ENCODE measurements around the gene NCOR2. TPM values are rescaled to one million over a fixed set of nuclear protein-coding genes. Genes with fewer than 3 reads are reported as not detected.

NCOR2 gene
- total and polyA plus RNA-seq, 2 of the 8 experiments (the other 6 are each of a cell fraction or from before 2014, with no cell fraction given), result 14.8 to 275 TPM

DNA sequence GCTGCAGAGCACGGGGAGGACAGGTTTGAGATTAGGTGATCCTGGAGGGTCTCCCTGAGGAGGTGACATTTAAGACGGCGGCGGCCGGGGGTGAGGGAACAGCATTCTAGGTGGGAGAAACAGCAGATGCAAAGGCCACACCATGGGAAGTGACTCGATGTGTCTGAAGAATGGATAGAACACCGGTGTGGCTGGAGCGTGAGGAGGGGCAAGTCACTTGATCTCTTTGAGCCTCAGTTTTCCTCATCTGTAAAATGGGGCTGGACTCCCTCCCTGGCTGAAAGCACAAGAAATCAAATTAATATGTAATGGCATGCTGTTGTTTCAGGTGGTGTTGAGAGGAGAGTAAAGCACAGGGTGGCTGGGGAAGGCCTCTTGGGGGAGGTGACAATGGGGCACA is 10.0 kb upstream of the NCOR2 start:
- Histone ChIP-seq H3K56ac (replicated peaks; ENCODE audit: insufficient read length, low read depth, low read length) (no peak overlapping the region), H4K91ac (replicated peaks; ENCODE audit: insufficient read length, low read length) (no peak overlapping the region), H2BK15ac (ENCODE audit: low read length) (peak overlapping the region; percentile 92; the same call in 1 of the 2 replicates), H2BK5ac (ENCODE audit: low read depth, low read length) (peak overlapping the region; percentile 80; the same call in 1 of the 2 replicates), H3K79me1 (ENCODE audit: low read depth, low read length) (no peaks in the 10 kb centered on the region), H3K79me2 (ENCODE audit: control insufficient read depth in 1 of 2, insufficient read depth in 2 of 2, low read length in 2 of 2) (no peaks in the 10 kb centered on the region), H3K18ac (ENCODE audit: extremely low read depth, low read length) (no peak overlapping the region), H4K8ac (ENCODE audit: extremely low read depth, insufficient read depth, low read length) (no peak overlapping the region), H3K9me3 (ENCODE audit: insufficient read depth in 2 of 2, low read depth in 1 of 2, low read length in 1 of 2) (peaks cover 5% of the 10 kb centered on the region in 2 experiments; a peak in 2 of 4 replicates), H2AFZ (ENCODE audit: low read length) (no peak overlapping the region), H3K4ac (replicated peaks; ENCODE audit: insufficient read length, low read depth, low read length) (no peak overlapping the region), H3K4me1 (replicated peaks in 1 of 4; ENCODE audit: control insufficient read depth in 3 of 4, insufficient read depth in 4 of 4, low read length in 3 of 4) (peaks cover 0 to 10% (median 5%) of the 10 kb centered on the region in 4 experiments; a peak in 6 of 7 replicates), H3K4me2 (ENCODE audit: insufficient read depth in 1 of 2, low read depth in 2 of 2, low read length in 2 of 2) (no peak overlapping the region), H2BK120ac (replicated peaks; ENCODE audit: low read depth, low read length) (no peak overlapping the region), H2AK5ac (ENCODE audit: low read depth, low read length) (0 out of 2 replicates have a peak overlapping the region, but pooled peaks have one; percentile 17), H3K9ac (replicated peaks in 1 of 4; ENCODE audit: extremely low read depth in 1 of 4, low read depth in 3 of 4, low read length in 3 of 4) (no peak overlapping the region), H3K4me3 (ENCODE audit: extremely low read depth in 1 of 4, insufficient read depth in 2 of 4, low read depth in 3 of 4, low read length in 4 of 4) (no peak overlapping the region), H4K20me1 (replicated peaks in 1 of 2; ENCODE audit: control insufficient read depth in 1 of 2, insufficient read depth in 2 of 2, low read length in 2 of 2) (no peaks in the 10 kb centered on the region), H4K5ac (ENCODE audit: insufficient read length, low read depth, low read length) (no peak overlapping the region), H3K27ac (ENCODE audit: low read depth, low read length) (no peak overlapping the region), H3K14ac (ENCODE audit: insufficient read length) (no peak overlapping the region), H2BK20ac (ENCODE audit: low read length) (peak overlapping the region; percentile 72; the same call in 1 of the 2 replicates), H2BK12ac (ENCODE audit: low read depth, low read length) (peak overlapping the region; percentile 55; the same call in 1 of the 2 replicates), H3K36me3 (ENCODE audit: control insufficient read depth in 2 of 4, insufficient read depth in 4 of 4, low read length in 3 of 4) (no peaks in the 10 kb centered on the region), H3K23me2 (ENCODE audit: low read depth, low read length) (no peaks in the 10 kb centered on the region; the same call in 1 of the 2 replicates), H3K23ac (ENCODE audit: insufficient read length) (no peak overlapping the region), H3K27me3 (replicated peaks in 1 of 4; ENCODE audit: control insufficient read depth in 3 of 4, extremely low read depth in 1 of 4, insufficient read depth in 3 of 4, low read length in 3 of 4) (no peaks in the 10 kb centered on the region)
- WGBS, 2 experiments (ENCODE audit: extremely low coverage in 1 of 2, insufficient coverage in 1 of 2, insufficient read length in 1 of 2, insufficient replicate concordance in 2 of 2, low coverage in 1 of 2, low lambda C conversion rate in 2 of 2, missing lambda C conversion rate in 1 of 2), result 89% methylated on average over 8 of the region's 8 CpGs; no CpG with 5 or more reads in 1 of the 2 experiments
- CTCF ChIA-PET (ENCODE audit: partially characterized antibody), result no interaction called here
- TF ChIP-seq TBP (IDR thresholded peaks at IDR 0.05; ENCODE audit: low read depth, low read length) (no peak), ASH2L (IDR thresholded peaks at IDR 0.05; ENCODE audit: low read length) (no peak), HDAC2 (IDR thresholded peaks at IDR 0.05; ENCODE audit: borderline replicate concordance in 1 of 2, low read depth in 2 of 2, low read length in 2 of 2) (no peak), SUZ12 (IDR thresholded peaks at IDR 0.05; ENCODE audit: low read length) (no peak), SAP30 (IDR thresholded peaks at IDR 0.05; ENCODE audit: insufficient read depth, insufficient replicate concordance, low read length) (no peak), JUN (IDR thresholded peaks at IDR 0.05; ENCODE audit: low read depth, low read length) (no peak), TEAD4 (IDR thresholded peaks at IDR 0.05; ENCODE audit: low read depth, low read length) (no peak), CBX5 (IDR thresholded peaks at IDR 0.05; ENCODE audit: low read depth, low read length) (no peak), HDAC6 (IDR thresholded peaks at IDR 0.05; ENCODE audit: low read depth, low read length) (no peak), TCF12 (IDR thresholded peaks at IDR 0.05; ENCODE audit: low read depth, low read length) (no peak)
- FAIRE-seq (no peak), DNase-seq (ENCODE audit: low read depth in 1 of 2, low spot score in 2 of 2) (no peak)
- POLR2A ChIA-PET (ENCODE audit: partially characterized antibody), result no interaction called here

Data from H1 (cell line).